Keratinocyte (primary cell): Measurements from ENCODE around the gene SNX8.

Experiments used
- EZH2 ChIP-seq: IDR thresholded peaks from one replicate; pipeline ENCODE4 v1.6.1; 2012; ENCODE audit warnings: inconsistent platforms, mild to moderate bottlenecking, low read length, moderate library complexity
- TF ChIP-seq, protein P1 (sequence below), 3 experiments: IDR thresholded peaks in 1 of 3; conservative IDR thresholded peaks in 1 of 3; optimal IDR thresholded peaks in 1 of 3; 2 replicates in 2 of 3; 3 replicates in 1 of 3; pipeline versions ENCODE3 to v1.5.1; 2011; ENCODE audit warnings: low read length in 3 of 3, mild to moderate bottlenecking in 3 of 3, moderate library complexity in 2 of 3, control low read depth in 1 of 3, inconsistent platforms in 1 of 3; ENCODE audit not compliant: insufficient read depth in 2 of 3; ENCODE audit errors: extremely low read depth in 1 of 3

DNA sequence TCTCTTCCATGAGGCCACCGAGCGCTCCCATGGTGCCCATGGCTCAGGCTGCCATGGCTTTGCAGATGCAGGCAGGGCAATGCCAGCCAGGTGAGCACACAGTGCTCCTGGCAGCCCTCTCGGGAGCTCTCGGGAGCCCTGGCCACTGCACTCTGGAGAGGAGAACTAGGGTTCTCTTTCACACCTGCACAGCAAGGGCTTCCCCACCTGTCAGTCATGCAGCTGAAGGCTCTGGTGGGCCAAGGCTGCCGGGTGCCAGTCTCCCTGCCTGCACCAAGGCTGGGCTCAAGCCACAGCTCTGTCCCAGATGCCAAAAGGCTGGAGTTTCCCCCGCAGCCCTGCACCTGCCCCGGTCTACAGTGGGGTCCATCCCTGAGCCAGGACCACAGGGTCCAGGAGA, 39.6 kb downstream of the SNX8 start:
- TF ChIP-seq, protein P1, sequence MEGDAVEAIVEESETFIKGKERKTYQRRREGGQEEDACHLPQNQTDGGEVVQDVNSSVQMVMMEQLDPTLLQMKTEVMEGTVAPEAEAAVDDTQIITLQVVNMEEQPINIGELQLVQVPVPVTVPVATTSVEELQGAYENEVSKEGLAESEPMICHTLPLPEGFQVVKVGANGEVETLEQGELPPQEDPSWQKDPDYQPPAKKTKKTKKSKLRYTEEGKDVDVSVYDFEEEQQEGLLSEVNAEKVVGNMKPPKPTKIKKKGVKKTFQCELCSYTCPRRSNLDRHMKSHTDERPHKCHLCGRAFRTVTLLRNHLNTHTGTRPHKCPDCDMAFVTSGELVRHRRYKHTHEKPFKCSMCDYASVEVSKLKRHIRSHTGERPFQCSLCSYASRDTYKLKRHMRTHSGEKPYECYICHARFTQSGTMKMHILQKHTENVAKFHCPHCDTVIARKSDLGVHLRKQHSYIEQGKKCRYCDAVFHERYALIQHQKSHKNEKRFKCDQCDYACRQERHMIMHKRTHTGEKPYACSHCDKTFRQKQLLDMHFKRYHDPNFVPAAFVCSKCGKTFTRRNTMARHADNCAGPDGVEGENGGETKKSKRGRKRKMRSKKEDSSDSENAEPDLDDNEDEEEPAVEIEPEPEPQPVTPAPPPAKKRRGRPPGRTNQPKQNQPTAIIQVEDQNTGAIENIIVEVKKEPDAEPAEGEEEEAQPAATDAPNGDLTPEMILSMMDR (optimal IDR thresholded peaks at IDR 0.05 in 1 of 3, IDR thresholded peaks at IDR 0.05 in 1 of 3, conservative IDR thresholded peaks at IDR 0.05 in 1 of 3; ENCODE audit: extremely low read depth in 1 of 3, insufficient read depth in 2 of 3, low read length in 3 of 3), result no peak
- no peak for TF ChIP-seq EZH2
